ENCODE data around the gene GPR135. TPM values are rescaled to one million over a fixed set of nuclear protein-coding genes. Genes with fewer than 3 reads are reported as not detected.

GPR135 gene
- total and polyA plus RNA-seq, 2 of the 13 experiments (the other 11 are each of a cell fraction or from before 2014, with no cell fraction given): 0.46 to 1.3 TPM

GRCh38 chr14:59510001-59510400, 44.8 kb upstream of the GPR135 start:
- POLR2A ChIA-PET: no interaction called here
- H3K27ac ChIP-seq (ENCODE audit: extremely low read length, insufficient read depth, low read length): no peak overlapping the region
- in situ Hi-C loops (cut with HindIII; ENCODE audit: extremely low pct_ligation_motif_present, low pct_unique_long_range_greater_than_20kb) (loop anchor here (25.0 kb wide), 1 partner anchor 677 kb away; no protein-coding TSS in a partner anchor), intact Hi-C loops (cut with micrococcal nuclease; ENCODE audit: unreplicated experiment) (no loop called here)
- H3K9me3 ChIP-seq (ENCODE audit: low read length): no peaks in the 10 kb centered on the region
- no TSS peak for BruUV-seq (replicated peaks)
- CTCF ChIA-PET (ENCODE audit: low intra/inter-chr PET ratio, low total read pairs): no interaction called here
- FAIRE-seq: no peak
- H3K4me3 ChIP-seq (replicated peaks in 1 of 3; ENCODE audit: insufficient read depth in 1 of 3, low read depth in 2 of 3, low read length in 3 of 3): no peak overlapping the region
- H3K36me3 ChIP-seq (replicated peaks in 1 of 2; ENCODE audit: control insufficient read depth in 1 of 2, insufficient read depth in 2 of 2, low read length in 2 of 2): no peaks in the 10 kb centered on the region
- no peak for TF ChIP-seq CENPX (CRISPR knock-in tag; IDR thresholded peaks at IDR 0.05)
- no peak for TF ChIP-seq FIP1L1 (IDR thresholded peaks at IDR 0.05; ENCODE audit: borderline replicate concordance, insufficient read depth, low read depth, low read length)
- no peak for TF ChIP-seq ZNF740 (CRISPR knock-in tag; IDR thresholded peaks at IDR 0.05)
- no peak for TF ChIP-seq ZNF747 (CRISPR knock-in tag; IDR thresholded peaks at IDR 0.05; ENCODE audit: borderline replicate concordance)
- no peaks in the 10 kb centered on the region for H3K79me2 ChIP-seq (ENCODE audit: insufficient read depth, low read length)
- no peak overlapping the region for H3K9ac ChIP-seq (ENCODE audit: insufficient read depth, low read depth, low read length)
- no peak for DNase-seq (ENCODE audit: low spot score)
- 56% methylated on average over 2 of the region's 2 CpGs for WGBS (ENCODE audit: low lambda C conversion rate)
- H3K27me3 ChIP-seq (ENCODE audit: control insufficient read depth in 1 of 2, insufficient read depth in 2 of 2, low read length in 2 of 2): no peaks in the 10 kb centered on the region
- H3K4me1 ChIP-seq (ENCODE audit: insufficient read depth, low read length): peaks cover 30% of the 10 kb centered on the region
- H2AFZ ChIP-seq (ENCODE audit: low read length): no peak overlapping the region
- no peak for ATAC-seq
- no peak overlapping the region for H3K4me2 ChIP-seq (ENCODE audit: low read depth, low read length)
- H4K20me1 ChIP-seq (ENCODE audit: insufficient read depth, low read length): no peaks in the 10 kb centered on the region

- ChIA-PET CTCF (ENCODE audit: low intra/inter-chr PET ratio, low total read pairs) (no interaction called here), POLR2A (no interaction called here)
- WGBS (ENCODE audit: low lambda C conversion rate): 2% methylated on average over 3 of the region's 3 CpGs
- H2AFZ ChIP-seq (ENCODE audit: low read length): no peak overlapping the region
- H3K4me2 ChIP-seq (ENCODE audit: low read depth, low read length): no peak overlapping the region
- no peaks in the 10 kb centered on the region for H3K27me3 ChIP-seq (ENCODE audit: control insufficient read depth in 1 of 2, insufficient read depth in 2 of 2, low read length in 2 of 2)
- no peaks in the 10 kb centered on the region for H3K9me3 ChIP-seq (ENCODE audit: low read length)
- H3K4me3 ChIP-seq (replicated peaks in 1 of 3; ENCODE audit: insufficient read depth in 1 of 3, low read depth in 2 of 3, low read length in 3 of 3): no peak overlapping the region
- H3K9ac ChIP-seq (ENCODE audit: insufficient read depth, low read depth, low read length): no peak overlapping the region
- no TSS peak for BruUV-seq (replicated peaks)
- peaks cover 30% of the 10 kb centered on the region for H3K4me1 ChIP-seq (ENCODE audit: insufficient read depth, low read length)
- H3K79me2 ChIP-seq (ENCODE audit: insufficient read depth, low read length): no peaks in the 10 kb centered on the region
- H4K20me1 ChIP-seq (ENCODE audit: insufficient read depth, low read length): no peaks in the 10 kb centered on the region
- no peaks in the 10 kb centered on the region for H3K36me3 ChIP-seq (replicated peaks in 1 of 2; ENCODE audit: control insufficient read depth in 1 of 2, insufficient read depth in 2 of 2, low read length in 2 of 2)
- intact Hi-C loops (cut with micrococcal nuclease; ENCODE audit: unreplicated experiment) (loop anchor here (10.0 kb wide), 1 partner anchor 386 kb away; no protein-coding TSS in a partner anchor), in situ Hi-C loops (cut with HindIII; ENCODE audit: extremely low pct_ligation_motif_present, low pct_unique_long_range_greater_than_20kb) (loop anchor here (10.0 to 25.0 kb wide), 2 partner anchors 76 to 678 kb away; no protein-coding TSS in a partner anchor)
- H3K27ac ChIP-seq (ENCODE audit: extremely low read length, insufficient read depth, low read length): no peak overlapping the region
- DNase-seq (ENCODE audit: low spot score) (no peak), FAIRE-seq (no peak), ATAC-seq (no peak)
- no peak for TF ChIP-seq NFRKB (IDR thresholded peaks at IDR 0.05)
- TF ChIP-seq ZBTB34 (CRISPR knock-in tag; IDR thresholded peaks at IDR 0.05): no peak
- TF ChIP-seq MED13 (CRISPR knock-in tag; IDR thresholded peaks at IDR 0.05): no peak
- TF ChIP-seq HIVEP1 (CRISPR knock-in tag; IDR thresholded peaks at IDR 0.05): no peak
- TF ChIP-seq REST (IDR thresholded peaks at IDR 0.05; ENCODE audit: borderline replicate concordance in 1 of 2, low read depth in 1 of 2, low read length in 2 of 2): no peak
- TF ChIP-seq ZFP36L1 (CRISPR knock-in tag; IDR thresholded peaks at IDR 0.05): no peak
- TF ChIP-seq RCOR2 (CRISPR knock-in tag; IDR thresholded peaks at IDR 0.05): no peak
Observed at GRCh38 chr14:59509101-59509500, 43.9 kb upstream of the GPR135 start.

All from HepG2 (cell line).